ENCODE data around the gene SHISA8.

The SHISA8 gene

GRCh38 chr22:41919357-41920224, 4.7 kb upstream of the SHISA8 start:
- TF ChIP-seq CTCF (IDR thresholded peaks at IDR 0.05), result no peak
- Histone ChIP-seq H3K4me2 (ENCODE audit: low read length) (peak overlapping the region; percentile 81), H3K9ac (no peak overlapping the region), H3K79me2 (no peaks in the 10 kb centered on the region), H3K27ac (no peak overlapping the region), H3K36me3 (ENCODE audit: control insufficient read depth, insufficient read depth, low read length) (no peaks in the 10 kb centered on the region), H3K4me3 (ENCODE audit: low read depth, low read length) (peak overlapping the region; percentile 40), H3K4me1 (no peaks in the 10 kb centered on the region), H3K9me3 (ENCODE audit: control insufficient read depth, low read length) (no peaks in the 10 kb centered on the region), H2AFZ (no peak overlapping the region), H3K27me3 (ENCODE audit: control insufficient read depth, insufficient read depth, low read length) (peaks cover 4% of the 10 kb centered on the region)

GRCh38 chr22:41917903-41918791, 3.3 kb upstream of the SHISA8 start:
- no peaks in the 10 kb centered on the region for H3K9me3 ChIP-seq (ENCODE audit: control insufficient read depth, low read length)
- no peaks in the 10 kb centered on the region for H3K36me3 ChIP-seq (ENCODE audit: control insufficient read depth, insufficient read depth, low read length)
- no peak overlapping the region for H3K4me2 ChIP-seq (ENCODE audit: low read length)
- peaks cover 4% of the 10 kb centered on the region for H3K27me3 ChIP-seq (ENCODE audit: control insufficient read depth, insufficient read depth, low read length)
- H3K79me2 ChIP-seq, result no peaks in the 10 kb centered on the region
- no peak overlapping the region for H3K9ac ChIP-seq
- no peaks in the 10 kb centered on the region for H3K4me1 ChIP-seq
- no peak overlapping the region for H2AFZ ChIP-seq
- TF ChIP-seq CTCF (IDR thresholded peaks at IDR 0.05), result no peak
- no peak overlapping the region for H3K27ac ChIP-seq
- H3K4me3 ChIP-seq (ENCODE audit: low read depth, low read length), result no peak overlapping the region

GRCh38 chr22:41917375-41917902, 2.6 kb upstream of the SHISA8 start:
- Histone ChIP-seq H3K4me2 (ENCODE audit: low read length) (no peak overlapping the region), H3K4me1 (no peaks in the 10 kb centered on the region), H3K9ac (no peak overlapping the region), H3K36me3 (ENCODE audit: control insufficient read depth, insufficient read depth, low read length) (no peaks in the 10 kb centered on the region), H3K4me3 (ENCODE audit: low read depth, low read length) (no peak overlapping the region), H3K27ac (no peak overlapping the region), H3K9me3 (ENCODE audit: control insufficient read depth, low read length) (no peaks in the 10 kb centered on the region), H3K79me2 (no peaks in the 10 kb centered on the region), H3K27me3 (ENCODE audit: control insufficient read depth, insufficient read depth, low read length) (peaks cover 4% of the 10 kb centered on the region), H2AFZ (no peak overlapping the region)
- no peak for TF ChIP-seq CTCF (IDR thresholded peaks at IDR 0.05)

GRCh38 chr22:41916745-41917358, 2.0 kb upstream of the SHISA8 start:
- H3K79me2 ChIP-seq, result no peaks in the 10 kb centered on the region
- no peak overlapping the region for H3K4me3 ChIP-seq (ENCODE audit: low read depth, low read length)
- peaks cover 4% of the 10 kb centered on the region for H3K27me3 ChIP-seq (ENCODE audit: control insufficient read depth, insufficient read depth, low read length)
- no peaks in the 10 kb centered on the region for H3K36me3 ChIP-seq (ENCODE audit: control insufficient read depth, insufficient read depth, low read length)
- TF ChIP-seq CTCF (IDR thresholded peaks at IDR 0.05), result no peak
- H3K9me3 ChIP-seq (ENCODE audit: control insufficient read depth, low read length), result no peaks in the 10 kb centered on the region
- no peaks in the 10 kb centered on the region for H3K4me1 ChIP-seq
- H3K4me2 ChIP-seq (ENCODE audit: low read length), result no peak overlapping the region
- no peak overlapping the region for H2AFZ ChIP-seq
- no peak overlapping the region for H3K27ac ChIP-seq
- no peak overlapping the region for H3K9ac ChIP-seq

All from parathyroid adenoma (tissue), 2 donors.